ENCODE data around the gene MFSD12. TPM values are rescaled to one million over a fixed set of nuclear protein-coding genes. Genes with fewer than 3 reads are reported as not detected.

Gene MFSD12
- polyA plus RNA-seq (ENCODE audit: insufficient read length in 4 of 4), result 10 to 100 TPM; 46.5 to 66.2 (median 56.5) TPM

DNA sequence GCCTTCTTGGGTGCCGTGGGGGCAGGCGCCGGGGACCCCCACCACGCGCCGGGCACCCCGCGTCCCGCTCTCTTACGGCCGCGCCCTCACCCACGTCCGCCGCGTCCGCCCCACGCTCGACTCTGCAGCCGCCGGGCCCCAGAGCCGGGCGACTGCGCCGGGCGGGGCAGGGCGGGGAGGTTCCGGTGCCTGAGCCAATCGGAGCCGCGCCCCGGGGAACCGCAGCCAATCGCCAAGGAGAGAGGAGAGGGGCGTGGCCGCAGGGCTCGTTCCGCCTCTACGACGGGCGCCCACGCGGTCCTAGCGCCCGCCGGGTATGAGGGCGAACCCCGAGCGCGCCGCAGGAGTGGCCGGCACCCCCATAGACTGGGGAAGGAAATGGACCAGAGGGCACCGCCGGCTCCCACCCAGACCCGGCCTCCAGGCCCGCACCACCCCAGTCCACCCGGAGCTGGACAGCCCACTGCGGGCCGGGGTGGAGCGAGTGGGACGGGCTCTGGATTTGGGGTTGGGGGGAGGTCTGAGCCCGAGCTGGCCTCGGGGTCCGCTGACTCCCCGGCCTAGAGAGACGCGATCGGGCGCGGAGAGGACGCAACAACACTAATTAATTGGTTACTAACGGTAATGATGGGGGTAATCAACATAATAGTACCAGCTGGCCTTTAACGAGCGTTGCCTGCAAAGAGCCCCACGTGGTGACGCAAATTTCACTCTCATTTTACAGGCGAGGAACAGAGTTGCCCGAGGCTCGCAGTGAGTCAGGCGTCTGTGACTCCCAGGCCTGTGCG is at the start of gene MFSD12:
TSS of gene MFSD12 (minus strand) at position 126 of the 788 bp plus-strand sequence. CDS start 183 bp downstream, outside the sequence.
- DNase-seq (ENCODE audit: low read depth in 4 of 4, low spot score in 3 of 4), result peak; percentile 83 to 88 (median 87)

DNA sequence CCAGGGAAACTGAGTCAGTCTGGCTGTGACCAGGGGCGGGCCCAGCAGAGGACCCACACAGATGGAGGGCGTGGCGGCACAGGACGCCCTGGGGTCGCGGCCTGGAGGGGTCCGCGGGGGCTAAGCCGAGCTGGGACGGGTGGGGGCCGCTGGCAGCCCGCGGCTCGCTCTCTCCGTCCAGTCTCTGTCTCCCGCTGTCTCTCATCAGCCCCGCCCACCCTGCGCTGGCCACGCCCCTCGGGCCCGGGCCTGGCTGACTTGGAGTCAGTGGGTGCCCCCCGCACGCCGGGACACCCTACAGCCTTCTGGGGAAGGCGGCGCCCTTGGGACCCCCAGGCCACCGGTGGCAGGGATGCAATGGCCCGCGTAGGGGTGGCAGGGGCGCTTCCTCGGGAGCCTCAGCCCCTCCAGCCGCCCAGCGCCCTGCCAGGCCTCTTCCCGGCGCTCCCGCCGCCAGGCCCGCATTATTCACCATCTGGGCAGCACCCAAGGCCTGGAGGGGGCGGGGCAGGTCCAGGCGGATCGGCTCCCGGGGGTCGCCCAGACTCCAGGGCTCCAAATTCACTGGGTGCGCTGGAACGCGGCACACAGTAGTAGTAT is 49.4 kb upstream of the MFSD12 start, which contains the start of gene TBXA2R:
TSS of gene TBXA2R (minus strand) at position 186 of the 600 bp plus-strand sequence. CDS start 6,241 bp downstream, outside the sequence.
- DNase-seq (ENCODE audit: low read depth in 4 of 4, low spot score in 3 of 4), result no peak

DNA sequence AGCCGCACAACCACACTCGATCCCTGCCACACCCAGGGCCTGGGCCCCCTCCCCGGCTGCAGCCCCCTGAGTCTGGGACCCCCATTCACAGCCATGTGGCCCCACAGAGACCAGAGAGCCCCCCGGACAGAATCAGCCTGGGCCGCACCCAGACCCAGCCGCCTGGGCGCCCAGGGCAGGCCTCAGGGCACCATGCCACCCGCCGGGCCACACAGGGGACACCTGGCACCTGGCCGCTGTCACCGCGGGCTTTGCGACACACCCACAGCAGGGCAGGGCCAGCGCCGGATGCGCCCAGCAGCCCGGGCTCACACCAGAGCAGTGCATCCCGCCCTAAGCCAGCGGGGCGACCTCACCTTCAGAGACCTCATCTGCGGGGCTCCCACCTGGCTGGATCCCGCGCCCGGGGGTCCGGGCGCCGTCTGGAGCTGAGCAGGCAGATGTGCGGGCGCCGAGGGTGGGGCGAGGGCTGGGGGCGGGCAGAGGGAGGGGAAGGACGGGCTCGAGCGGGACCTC is 48.8 kb upstream of the MFSD12 start:
- no peak for DNase-seq (ENCODE audit: low read depth in 4 of 4, low spot score in 3 of 4)

DNA sequence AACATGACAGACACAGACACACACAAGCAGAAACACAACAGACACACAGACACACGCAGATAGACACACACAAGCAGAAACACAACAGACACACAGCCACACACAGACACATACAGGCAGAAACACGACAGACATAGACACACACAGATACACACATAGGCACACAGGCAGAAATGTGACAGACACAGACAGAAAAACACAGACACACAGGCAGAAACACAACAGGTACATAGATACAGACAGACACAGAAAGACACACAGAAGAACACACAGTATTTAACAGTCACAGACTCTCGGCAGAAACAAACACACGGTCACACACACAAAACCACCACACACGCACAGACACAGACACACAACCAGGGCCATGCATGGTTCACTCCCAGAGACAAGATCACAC is 48.4 kb upstream of the MFSD12 start:
- no peak for DNase-seq (ENCODE audit: low read depth in 4 of 4, low spot score in 3 of 4)

DNA sequence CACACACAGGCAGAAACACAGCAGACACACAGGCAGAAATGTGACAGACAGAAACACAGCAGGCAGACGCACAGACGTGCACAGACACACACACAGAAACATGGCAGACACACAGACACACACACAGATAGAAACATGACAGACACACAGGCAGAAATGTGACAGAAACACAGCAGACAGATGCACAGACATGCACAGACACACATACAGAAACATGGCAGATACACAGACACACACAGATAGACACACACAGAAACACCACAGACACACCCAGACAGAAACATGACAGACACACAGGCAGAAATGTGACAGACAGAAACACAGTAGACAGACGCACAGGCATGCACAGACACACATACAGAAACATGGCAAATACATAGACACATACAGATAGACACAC is 48.0 kb upstream of the MFSD12 start:
- no peak for DNase-seq (ENCODE audit: low read depth in 4 of 4, low spot score in 3 of 4)

DNA sequence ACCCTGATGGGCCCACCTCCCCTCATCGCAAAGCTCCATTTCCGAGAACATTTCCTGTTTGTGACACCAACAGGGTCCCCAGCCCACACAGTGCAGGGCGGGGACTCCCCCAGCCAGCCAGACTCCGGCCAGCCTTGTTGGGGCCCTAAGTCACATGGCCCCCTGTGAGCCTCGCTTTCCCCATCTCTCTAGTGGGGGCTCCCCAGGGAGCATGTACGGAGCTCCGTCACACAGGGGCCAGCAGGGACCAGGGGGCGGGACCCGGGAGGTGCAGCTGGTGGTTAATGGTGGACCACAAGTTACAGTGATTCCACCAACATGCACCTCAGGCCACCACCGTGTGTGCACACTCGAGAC is 47.6 kb upstream of the MFSD12 start:
- no peak for DNase-seq (ENCODE audit: low read depth in 4 of 4, low spot score in 3 of 4)

DNA sequence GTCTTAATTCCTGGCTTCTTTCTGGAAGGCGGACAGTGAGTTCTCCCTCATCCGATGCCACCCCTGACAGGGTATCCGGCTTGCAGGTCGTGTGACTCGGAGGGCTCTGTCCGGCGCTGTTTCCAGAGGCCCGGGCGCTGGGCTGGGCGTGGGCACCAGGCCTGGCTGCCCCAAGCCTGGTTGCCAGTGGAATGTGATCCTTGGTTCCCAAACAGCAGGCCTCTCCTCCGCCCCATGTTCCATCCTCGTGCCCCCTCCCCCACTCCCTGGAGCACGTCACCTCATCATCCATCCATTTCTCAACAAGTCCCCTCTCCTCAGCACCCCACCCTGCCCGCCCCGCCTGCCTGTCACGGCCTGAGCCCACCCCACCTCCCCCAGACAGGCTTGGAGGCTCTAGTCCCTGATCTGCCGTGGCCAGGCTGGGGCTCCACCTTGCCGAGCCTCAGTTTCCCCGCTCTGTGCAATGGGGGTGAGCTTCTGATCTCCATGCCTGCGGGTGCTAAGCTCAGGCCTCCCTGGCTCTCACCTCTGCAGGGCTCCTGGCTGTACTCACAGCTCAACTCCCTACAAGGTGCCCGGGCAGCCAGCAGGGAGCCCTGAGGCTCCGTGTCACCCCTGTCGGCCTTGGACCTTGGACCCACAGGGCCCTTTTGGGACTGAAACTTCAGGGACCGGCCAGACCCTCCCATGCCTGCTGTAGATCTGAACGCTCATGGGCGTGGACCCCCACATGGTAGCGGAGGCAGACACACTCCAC is 47.0 kb upstream of the MFSD12 start:
- DNase-seq (ENCODE audit: low read depth in 4 of 4, low spot score in 3 of 4), result no peak

DNA sequence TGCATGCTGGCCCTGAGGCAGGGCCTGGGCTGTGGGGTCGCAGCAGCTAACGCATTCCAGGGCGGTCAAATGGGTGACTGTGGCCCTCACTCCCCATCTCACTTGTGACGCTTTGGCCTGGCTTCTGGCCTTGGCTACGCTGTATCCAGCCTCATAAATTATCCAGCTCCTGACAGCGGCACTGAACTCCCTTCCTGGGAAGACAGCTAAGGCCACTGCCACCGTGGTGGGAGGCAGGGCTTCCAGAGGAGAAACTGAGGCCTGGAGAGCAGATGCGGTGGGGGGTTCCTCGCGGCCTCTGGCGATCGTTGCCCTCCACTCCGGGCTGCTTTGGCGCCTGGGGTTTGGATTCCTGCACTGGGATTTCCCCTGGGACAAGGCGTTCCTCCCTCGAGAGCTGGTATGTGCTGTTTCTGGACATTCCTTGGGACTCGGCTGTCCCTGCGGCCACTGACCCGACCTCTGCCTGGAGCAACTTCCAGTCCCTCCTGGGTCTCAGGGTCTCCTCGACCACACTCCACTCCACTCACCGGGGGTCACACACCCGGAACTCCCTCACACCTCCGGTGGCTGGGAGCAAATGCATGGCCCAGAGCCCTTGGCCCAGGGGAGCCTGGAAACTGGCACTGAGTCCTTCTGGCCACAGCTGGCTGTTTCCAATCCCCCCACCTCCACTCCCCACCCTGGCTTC is 45.9 kb upstream of the MFSD12 start:
- DNase-seq (ENCODE audit: low read depth in 4 of 4, low spot score in 3 of 4), result no peak

DNA sequence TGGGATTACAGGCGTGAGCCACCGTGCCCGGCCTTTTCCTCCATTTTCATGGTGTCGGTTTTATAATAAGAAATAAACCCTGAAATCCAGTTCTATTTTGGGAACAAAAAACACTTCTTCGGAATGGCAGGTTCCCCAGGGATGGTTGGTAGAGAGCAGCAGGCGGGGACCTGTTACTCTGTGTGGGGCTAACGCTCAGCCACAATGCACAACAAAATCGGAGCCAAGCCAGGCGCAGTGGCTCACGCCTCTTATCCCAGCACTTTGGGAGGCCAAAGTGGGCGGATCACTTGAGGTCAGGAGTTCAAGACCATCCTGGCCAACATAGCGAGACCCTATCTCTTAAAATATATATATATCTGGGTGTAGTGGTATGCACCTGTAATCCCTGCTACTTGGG is 43.6 kb upstream of the MFSD12 start:
- DNase-seq (ENCODE audit: low read depth in 4 of 4, low spot score in 3 of 4), result no peak

DNA sequence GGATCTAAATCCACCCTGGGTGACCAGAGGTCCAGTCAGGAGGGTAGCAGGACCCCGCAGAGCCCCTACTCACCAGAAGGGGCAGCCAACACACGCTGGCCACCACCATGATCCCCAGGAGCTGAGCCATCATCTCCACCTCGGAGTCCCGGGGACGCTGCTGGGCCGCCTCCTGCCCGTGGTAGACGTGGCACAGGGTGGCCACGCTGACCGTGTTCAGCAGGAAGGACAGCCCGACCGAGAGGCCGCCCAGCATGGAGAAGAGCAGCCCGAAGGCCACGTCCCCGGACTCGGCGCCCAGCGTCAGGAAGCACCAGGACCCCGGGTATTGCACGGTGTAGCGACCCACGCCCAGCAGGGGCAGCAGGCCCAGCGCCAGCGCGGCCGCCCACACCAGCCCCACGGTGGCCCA is 42.4 kb upstream of the MFSD12 start:
- DNase-seq (ENCODE audit: low read depth in 4 of 4, low spot score in 3 of 4), result no peak

DNA sequence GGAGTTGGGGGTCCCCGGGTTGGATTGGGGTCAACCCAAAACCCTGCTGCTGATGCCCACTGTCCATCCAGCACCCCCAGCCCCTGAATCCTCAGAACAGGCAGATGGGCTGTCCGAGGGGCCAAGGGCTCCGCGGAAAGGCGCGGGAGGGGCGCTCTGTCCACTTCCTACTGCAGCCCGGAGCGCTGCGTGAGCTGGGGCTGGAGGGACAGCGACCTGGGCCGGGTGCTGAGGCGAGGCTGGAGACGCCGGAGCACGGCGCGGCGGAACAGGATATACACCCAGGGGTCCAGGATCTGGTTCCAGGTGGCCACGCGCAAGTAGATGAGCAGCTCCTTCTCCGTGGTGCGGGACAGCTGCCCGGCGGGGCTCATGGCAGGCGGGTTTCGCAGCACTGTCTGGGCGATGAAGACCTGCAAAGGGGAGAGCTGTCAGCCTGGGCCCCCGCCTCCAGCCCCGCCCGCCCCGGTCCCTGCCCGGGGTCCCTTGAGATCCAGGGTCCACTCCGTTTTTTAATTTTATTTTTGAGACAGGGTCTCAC is 38.2 kb upstream of the MFSD12 start:
- DNase-seq (ENCODE audit: low read depth in 4 of 4, low spot score in 3 of 4), result no peak

DNA sequence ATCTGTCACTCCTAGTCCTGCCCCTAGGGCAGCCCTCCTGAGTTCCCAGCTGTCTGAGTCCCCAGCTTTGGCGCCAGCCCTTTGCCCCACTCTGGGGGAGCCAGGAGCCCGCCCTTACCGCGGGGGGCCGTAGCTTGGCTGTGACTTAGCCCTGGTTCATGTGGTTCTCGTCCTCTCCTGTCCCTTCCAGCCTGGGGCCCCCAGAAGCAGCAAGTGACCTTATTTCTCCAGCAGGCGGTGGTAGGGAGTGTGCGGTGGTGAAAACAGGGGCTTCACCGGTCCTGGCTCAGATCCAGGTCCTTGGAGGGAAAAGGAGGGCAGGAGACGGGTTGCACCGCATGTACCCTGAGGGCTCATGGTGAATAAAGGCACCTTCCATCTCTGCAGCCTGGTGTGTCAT is 35.8 kb upstream of the MFSD12 start:
- DNase-seq (ENCODE audit: low read depth in 4 of 4, low spot score in 3 of 4), result no peak

DNA sequence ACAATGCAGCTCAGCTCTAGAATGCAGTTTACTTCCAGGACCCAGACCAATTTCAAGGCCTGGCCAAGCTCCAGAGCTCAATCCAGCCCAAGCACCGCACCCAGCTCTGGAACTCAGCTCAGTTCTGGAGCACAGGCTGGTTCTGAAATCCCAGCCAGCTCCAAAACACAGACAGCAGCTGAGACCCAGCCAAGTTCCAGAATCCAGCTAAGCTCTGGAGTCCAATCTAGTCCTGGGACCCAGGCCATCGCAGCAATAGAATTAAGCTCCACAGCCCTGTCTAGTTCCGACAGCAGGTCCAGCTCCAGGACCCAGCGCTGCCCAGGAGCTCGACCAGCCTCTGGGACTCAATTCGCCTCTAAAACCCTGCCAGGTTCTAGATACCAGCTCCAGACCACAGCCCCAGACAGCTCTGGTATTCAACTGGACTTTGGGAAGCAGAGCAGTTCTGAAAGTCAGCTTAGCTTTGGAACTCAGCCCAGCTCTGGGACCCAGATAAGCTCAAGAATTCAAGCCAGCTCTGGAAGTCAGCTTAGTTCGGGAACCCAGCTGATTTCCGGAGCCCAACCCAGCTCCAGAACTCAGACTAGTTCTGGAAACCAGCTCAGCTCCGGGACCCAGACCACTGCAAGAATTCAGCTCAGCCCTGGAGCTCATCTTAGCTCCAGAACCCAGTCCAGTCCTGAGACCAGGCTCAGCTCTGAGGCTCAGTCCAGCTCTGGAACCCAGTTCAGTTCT is 34.7 kb upstream of the MFSD12 start:
- DNase-seq (ENCODE audit: low read depth in 4 of 4, low spot score in 3 of 4), result no peak

DNA sequence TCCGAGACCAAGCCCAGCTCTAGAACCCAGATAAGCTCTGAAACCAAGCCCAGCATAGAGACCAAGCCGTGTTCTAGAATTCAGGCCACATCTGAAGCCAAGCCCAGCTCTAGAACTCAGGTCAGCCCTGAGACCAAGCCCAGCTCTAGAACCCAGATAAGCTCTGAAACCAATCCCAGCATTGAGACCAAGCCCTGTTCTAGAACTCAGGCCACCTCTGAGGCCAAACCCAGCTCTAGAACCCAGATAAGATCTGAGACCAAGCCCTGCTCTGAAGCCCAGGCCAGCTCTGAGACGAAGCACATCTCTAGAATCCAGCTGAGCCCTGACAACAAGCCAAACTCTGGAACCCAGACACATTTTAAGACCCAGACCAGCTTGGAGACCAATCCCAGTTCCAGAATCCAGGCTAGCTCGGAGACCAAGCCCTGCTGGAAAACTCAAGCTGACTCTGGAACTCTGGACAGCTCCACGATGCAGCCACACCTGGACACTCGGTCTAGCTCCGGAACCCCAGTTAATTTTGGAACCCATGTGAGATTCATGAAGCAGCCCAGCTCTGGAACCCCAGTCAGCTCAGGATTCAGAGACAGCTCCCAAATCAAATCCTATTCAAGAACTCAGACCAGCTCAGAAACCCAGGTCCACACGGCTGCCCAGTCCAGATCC is 33.7 kb upstream of the MFSD12 start:
- DNase-seq (ENCODE audit: low read depth in 4 of 4, low spot score in 3 of 4), result no peak

DNA sequence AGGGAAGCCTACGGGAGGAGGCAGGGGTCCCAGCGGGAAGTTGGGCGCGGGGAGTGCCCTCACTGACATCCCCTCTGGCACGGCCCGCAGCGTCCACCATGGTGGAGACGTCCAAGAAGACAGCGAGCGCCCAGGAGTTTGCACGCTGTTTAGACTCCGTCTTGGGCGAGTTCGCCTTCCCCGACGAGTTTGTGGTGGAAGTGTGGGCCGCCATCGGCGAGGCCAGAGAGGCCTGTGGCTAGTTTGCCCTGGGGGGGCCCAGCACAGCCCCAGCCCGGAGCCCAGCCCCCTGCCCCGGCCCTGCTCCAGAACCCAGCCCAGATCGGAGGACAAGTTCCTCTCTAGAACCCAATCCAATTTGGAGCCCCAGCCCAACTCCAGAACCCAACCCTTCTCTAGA is 32.6 kb upstream of the MFSD12 start:
- no peak for DNase-seq (ENCODE audit: low read depth in 4 of 4, low spot score in 3 of 4)

DNA sequence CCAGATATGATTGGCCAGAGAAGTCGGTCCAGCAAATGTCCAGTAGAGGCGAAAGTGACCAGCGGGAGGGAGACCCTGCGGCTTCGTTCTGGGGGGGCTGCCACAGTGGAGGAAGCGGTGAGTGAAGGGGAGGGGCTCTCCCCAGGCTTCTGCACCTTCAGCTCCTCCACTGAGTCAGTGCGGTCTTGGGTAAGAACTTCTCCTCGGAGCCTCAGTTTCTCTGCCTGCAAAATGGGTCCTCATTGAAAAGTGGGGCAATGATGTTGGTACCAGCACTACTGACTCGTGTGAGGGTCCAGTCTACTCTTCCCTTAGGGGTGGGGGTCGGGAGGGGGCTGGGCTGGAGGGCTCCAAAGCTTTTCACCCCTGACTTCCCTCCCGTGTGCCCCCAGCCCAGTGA is 32.1 kb upstream of the MFSD12 start:
- no peak for DNase-seq (ENCODE audit: low read depth in 4 of 4, low spot score in 3 of 4)

DNA sequence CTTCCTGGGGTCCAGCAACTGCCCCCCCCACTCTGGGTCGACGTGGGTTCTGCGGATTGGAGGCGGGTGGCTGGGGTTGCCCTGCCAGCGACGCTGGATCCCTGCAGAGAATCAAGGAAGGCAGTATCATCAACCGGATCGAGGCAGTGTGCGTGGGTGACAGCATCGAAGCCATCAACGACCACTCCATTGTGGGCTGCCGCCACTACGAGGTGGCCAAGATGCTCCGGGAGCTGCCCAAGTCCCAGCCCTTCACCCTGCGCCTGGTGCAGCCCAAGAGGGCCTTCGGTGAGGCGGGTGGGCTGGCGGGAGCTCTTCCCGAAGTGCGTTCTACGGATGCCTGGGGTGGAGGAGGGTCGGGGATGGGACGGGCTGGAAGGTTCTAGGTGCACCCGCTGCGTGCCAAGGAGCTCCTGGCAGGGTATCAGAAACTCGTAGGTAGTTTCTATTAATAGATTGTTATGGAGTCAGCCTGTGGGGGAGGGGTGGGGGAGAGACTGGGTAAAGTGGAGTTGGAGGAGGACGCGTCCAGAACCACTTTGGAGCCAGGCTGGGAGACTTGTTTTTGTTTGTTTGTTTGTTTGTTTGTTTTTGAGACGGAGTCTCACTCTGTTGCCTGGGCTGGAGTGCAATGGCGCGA is 29.4 kb upstream of the MFSD12 start:
- no peak for DNase-seq (ENCODE audit: low read depth in 4 of 4, low spot score in 3 of 4)

DNA sequence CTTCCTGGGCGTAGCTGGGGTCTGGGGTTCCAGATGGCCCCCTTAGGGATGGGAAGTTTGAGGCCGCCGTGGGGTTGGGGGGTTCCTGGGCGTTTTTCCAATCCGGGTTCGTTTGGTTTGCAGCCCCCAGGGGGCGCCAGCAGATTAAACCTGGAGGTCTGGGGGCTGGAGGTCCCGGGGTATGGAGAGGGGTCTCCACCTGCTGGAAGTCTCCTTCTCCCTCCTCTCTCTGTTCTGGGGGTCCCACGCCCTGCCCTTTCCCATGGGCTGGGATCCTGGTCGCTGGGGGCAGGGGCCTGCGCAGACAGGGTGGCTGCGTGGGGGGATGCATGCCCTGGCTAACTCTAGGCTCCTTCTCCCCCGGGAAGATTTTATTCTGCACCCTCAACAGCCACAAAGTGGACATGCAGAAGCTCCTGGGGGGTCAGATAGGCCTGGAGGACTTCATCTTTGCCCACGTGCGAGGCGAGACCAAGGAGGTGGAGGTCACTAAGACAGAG is 28.8 kb upstream of the MFSD12 start:
- no peak for DNase-seq (ENCODE audit: low read depth in 4 of 4, low spot score in 3 of 4)

Data from right renal pelvis (tissue), 4 donors.